Mucosa of descending colon (tissue), 3 donors: ENCODE measurements around the gene OR5M10. TPM values are rescaled to one million over a fixed set of nuclear protein-coding genes. Genes with fewer than 3 reads are reported as not detected.
"Not testable (repeated sequence)": the region's sequence is repeated elsewhere in the genome, so short reads cannot be mapped to it uniquely, and the experiment has no call there.

Experiments
- ATAC-seq: fragments of 200-7000 bp; cut with Tn5 transposase; one replicate; pipeline ENCODE4 v1.9.1; 2020; ENCODE audit warnings: mild to moderate bottlenecking, moderate library complexity
- DNase-seq, 3 donors: peaks; one replicate each; pipeline ENCODE4 v3.0.0-alpha.2; 2020
- H3K36me3 ChIP-seq: fragments of 200-600 bp; one replicate; pipeline ENCODE4 v1.8.0; 2021; ENCODE audit warnings: low read depth, mild to moderate bottlenecking
- H3K4me1 ChIP-seq: fragments of 200-600 bp; one replicate; pipeline ENCODE4 v1.8.0; 2021; ENCODE audit warnings: low read depth, mild to moderate bottlenecking
- H3K4me3 ChIP-seq: fragments of 200-600 bp; one replicate; pipeline ENCODE4 v1.8.0; 2021; ENCODE audit warnings: mild to moderate bottlenecking
- H3K9me3 ChIP-seq: fragments of 200-600 bp; one replicate; pipeline ENCODE4 v1.8.0; 2021; ENCODE audit warnings: mild to moderate bottlenecking
- intact Hi-C, 2 donors: fragments of 100-400 bp; cut with DNase I in 1 of 2; cut with micrococcal nuclease in 1 of 2; formaldehyde crosslinking; loops; one replicate each; pipeline versions ENCODE4 v1.11.0 to v1.11.1; 2022; cut with DNase I, micrococcal nuclease
- long read RNA-seq, 2 donors: library from polyadenylated mRNA; unstranded; transcript quantifications; one replicate each; pipeline ENCODE4 v2.0.0, GENCODE V29; 2019 to 2021
- total RNA-seq, 3 donors: library from RNA; stranded (reverse); fragmentation: NEBNext Ultra II Directional in 2 of 3; extraction: Animal tissue kit (Norgen Biotek cat#: 25700) in 2 of 3; gene quantifications; one replicate each; pipeline versions ENCODE4 v1.2.1 to v1.2.4, GENCODE V29; 2021 to 2023
- TF ChIP-seq, protein P1 (sequence below): fragments of 200-600 bp; IDR thresholded peaks from one replicate; pipeline ENCODE4 v1.8.0; 2022; ENCODE audit warnings: antibody characterized with exemption, mild to moderate bottlenecking
- donor health status: DM: no; HTN: no; CAD: no; lungs with moderate emphysema.
- donor health status: DM: no; HTN: no; CAD: no.
- donor health status: DM: no; HTN: yes; CAD: no.

The OR5M10 gene
- not detected for total RNA-seq
- long read RNA-seq, donor 1 = 0 reads
- long read RNA-seq, donor 2 = 0 reads

DNA sequence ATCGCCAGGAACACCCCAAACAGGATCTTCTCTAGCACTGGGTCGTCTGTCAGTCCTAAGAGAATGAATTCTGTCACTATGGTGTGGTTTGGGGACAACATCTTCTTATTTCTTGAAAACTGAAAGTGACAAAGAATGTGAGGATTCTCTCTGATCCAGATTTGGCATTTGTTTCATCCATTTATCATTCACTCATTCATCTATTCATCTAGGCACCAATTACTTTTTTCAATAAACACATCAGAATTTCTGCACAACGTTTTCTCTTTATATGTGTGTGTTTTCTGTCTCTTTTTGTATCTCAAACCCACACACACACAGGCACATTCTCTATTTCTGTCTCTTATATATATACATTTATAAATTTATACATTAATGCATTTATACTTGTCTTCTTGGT is at the start of gene OR5M10:
Gene OR5M10, minus strand, starts transcription at position 101 of the 400 bp plus-strand sequence. Its CDS starts 0 bp downstream, at position 101.
- no peak within 1 kb of the TSS for H3K4me3 ChIP-seq
- H3K4me1 ChIP-seq = no peaks in the 10 kb centered on the region
- DNase-seq = no peak
- TF ChIP-seq, protein P1, sequence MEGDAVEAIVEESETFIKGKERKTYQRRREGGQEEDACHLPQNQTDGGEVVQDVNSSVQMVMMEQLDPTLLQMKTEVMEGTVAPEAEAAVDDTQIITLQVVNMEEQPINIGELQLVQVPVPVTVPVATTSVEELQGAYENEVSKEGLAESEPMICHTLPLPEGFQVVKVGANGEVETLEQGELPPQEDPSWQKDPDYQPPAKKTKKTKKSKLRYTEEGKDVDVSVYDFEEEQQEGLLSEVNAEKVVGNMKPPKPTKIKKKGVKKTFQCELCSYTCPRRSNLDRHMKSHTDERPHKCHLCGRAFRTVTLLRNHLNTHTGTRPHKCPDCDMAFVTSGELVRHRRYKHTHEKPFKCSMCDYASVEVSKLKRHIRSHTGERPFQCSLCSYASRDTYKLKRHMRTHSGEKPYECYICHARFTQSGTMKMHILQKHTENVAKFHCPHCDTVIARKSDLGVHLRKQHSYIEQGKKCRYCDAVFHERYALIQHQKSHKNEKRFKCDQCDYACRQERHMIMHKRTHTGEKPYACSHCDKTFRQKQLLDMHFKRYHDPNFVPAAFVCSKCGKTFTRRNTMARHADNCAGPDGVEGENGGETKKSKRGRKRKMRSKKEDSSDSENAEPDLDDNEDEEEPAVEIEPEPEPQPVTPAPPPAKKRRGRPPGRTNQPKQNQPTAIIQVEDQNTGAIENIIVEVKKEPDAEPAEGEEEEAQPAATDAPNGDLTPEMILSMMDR = no peak
- H3K9me3 ChIP-seq = no peaks in the 10 kb centered on the region
- no peaks in the 10 kb centered on the region for H3K36me3 ChIP-seq
- no peak for ATAC-seq
- intact Hi-C loops = no loop called here

DNA sequence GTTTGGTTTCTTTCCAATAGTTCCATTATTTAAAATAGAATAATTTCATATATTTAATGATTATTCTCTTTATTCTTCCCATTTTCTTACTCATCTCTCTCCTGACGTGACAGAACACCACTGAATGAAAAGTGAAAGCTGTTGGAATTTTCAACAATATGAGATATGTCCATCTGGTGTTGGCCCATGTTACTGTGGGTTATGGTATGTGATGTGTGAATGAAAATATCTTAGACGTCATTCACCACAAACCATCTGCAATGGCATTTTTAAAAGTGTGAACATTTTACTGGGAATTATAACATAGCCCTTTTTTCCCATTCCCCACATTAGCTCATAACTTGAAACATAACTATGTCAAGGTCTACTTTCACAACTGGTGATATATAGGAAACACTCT is 48.4 kb upstream of the OR5M10 start:
- H3K4me3 ChIP-seq = no peak overlapping the region
- intact Hi-C loops = loop anchor here in 1 of 2 donors (10.0 kb wide), 1 partner anchor 159 kb away; no protein-coding TSS in a partner anchor

DNA sequence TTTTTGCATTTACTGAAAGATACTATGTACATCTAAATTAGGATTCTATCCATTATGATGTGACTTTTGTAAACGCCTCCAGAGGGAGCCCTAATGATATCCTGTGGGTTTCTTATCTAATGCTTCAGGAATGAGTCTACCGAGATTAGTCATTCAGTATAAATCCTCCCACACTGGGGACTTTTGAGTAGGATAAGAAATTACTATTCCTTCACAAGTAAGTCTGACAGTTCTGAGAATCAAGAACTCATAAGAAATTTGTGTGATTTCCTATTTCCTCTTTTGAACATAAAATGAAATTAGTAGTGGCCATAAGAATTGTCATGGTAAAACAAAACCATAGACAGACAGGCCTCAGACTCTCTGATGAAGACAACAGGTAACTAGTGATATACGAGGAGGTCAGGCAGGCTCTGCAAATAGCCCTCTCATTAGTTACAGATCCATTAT is 47.2 kb upstream of the OR5M10 start:
- ATAC-seq (peak; percentile 91), DNase-seq (peak in 1 of 3 donors; percentile 59)
- Histone ChIP-seq H3K4me3 (no peak overlapping the region), H3K36me3 (no peaks in the 10 kb centered on the region), H3K9me3 (no peaks in the 10 kb centered on the region), H3K4me1 (no peaks in the 10 kb centered on the region)
- intact Hi-C loops = loop anchor here in 1 of 2 donors (10.0 kb wide), 1 partner anchor 160 kb away; no protein-coding TSS in a partner anchor
- TF ChIP-seq, protein P1 = no peak

More for the DNA sequence above, 48.4 kb upstream of the OR5M10 start:
- DNase-seq (no peak), ATAC-seq (no peak)
- Histone ChIP-seq H3K36me3 (no peaks in the 10 kb centered on the region), H3K9me3 (no peaks in the 10 kb centered on the region), H3K4me1 (no peaks in the 10 kb centered on the region)
- TF ChIP-seq, protein P1 = no peak

DNA sequence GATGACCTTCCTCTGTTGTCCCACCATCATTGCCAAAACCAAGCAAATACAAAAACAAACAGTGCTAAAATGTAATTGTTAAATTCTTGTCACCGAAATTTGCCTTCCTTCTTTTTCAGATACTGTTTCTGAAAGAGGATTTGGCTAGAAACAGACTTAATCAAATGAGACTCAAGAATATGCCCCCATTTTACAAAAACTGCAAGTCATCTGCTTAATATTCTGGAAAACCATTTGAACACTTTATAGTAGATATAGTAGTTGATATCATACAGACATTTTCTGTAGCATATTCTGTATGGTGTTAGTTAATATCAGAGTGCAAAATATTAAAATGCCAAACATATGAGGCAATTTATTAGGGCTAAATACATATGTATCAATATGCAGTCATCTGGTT is 33.7 kb upstream of the OR5M10 start:
- Histone ChIP-seq H3K4me1 (no peaks in the 10 kb centered on the region), H3K36me3 (no peaks in the 10 kb centered on the region), H3K4me3 (no peak overlapping the region), H3K9me3 (no peaks in the 10 kb centered on the region)
- no peak for DNase-seq
- ATAC-seq = no peak
- TF ChIP-seq, protein P1 = no peak
- intact Hi-C loops = no loop called here

DNA sequence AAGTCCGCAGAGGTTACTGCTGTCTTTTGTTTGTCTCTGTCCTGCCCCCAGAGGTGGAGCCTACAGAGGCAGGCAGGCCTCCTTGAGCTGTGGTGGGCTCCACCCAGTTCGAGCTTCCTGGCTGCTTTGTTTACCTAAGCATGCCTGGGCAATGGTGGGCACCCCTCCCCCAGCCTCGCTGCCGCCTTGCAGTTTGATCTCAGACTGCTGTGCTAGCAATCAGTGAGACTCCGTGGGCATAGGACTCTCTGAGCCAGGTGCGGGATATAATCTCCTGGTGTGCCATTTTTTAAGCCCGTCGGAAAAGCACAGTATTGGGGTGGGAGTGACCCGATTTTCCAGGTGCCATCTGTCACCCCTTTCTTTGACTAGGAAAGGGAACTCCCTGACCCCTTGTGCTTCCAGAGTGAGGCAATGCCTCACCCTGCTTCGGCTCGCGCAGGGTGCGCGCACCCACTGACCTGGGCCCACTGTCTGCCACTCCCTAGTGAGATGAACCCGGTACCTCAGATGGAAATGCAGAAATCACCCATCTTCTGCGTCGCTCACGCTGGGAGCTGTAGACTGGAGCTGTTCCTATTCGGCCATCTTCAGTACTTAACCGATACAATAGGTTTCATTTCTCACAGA is 14.7 kb upstream of the OR5M10 start:
- H3K36me3 ChIP-seq, H3K4me1 ChIP-seq, DNase-seq, intact Hi-C loops, H3K4me3 ChIP-seq, ATAC-seq, H3K9me3 ChIP-seq: not testable (repeated sequence)

DNA sequence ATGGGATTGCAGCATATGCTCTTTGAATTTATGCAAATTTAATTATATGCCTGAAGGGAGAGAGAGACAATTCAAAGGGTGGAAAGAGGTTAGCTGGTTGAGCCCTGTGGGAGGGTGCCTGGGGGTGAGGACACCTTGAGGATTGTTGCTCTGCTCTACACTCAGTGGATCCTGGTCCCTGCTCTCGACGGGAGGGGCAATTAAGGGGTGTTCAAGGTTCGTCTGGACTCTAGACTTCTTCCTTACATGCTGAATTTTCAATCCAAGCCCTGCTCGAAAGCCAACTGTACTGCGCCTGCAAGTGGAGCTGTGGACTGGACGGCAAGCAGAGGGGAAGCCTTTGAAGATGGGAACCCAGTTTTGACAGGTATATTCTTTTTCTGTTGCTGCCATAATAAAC is 18.9 kb downstream of the OR5M10 start:
- intact Hi-C loops = no loop called here
- DNase-seq = peak in 2 of 3 donors; percentile 29 to 48

DNA sequence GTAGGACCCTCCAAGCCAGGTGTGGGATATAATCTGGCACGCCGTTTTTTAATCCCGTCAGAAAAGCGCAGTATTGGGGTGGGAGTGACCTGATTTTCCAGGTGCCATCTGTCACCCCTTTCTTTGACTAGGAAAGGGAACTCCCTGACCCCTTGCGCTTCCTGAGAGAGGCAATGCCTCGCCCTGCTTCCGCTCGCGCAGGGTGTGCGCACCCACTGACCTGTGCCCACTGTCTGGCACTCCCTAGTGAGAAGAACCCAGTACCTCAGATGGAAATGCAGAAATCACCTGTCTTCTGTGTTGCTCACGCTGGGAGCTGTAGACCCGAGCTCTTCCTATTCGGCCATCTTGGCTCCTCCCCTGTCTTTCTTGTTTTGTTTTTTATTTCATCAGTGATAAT is 22.8 kb downstream of the OR5M10 start:
- H3K4me3 ChIP-seq, ATAC-seq, DNase-seq, H3K36me3 ChIP-seq, H3K9me3 ChIP-seq, H3K4me1 ChIP-seq, intact Hi-C loops: not testable (repeated sequence)

More for the DNA sequence above, 18.9 kb downstream of the OR5M10 start:
- Histone ChIP-seq H3K4me1 (no peaks in the 10 kb centered on the region), H3K36me3 (no peaks in the 10 kb centered on the region), H3K4me3 (no peak overlapping the region), H3K9me3 (no peaks in the 10 kb centered on the region)
- TF ChIP-seq, protein P1 = no peak
- peak; percentile 37 for ATAC-seq
